GM21723 (cell line): ENCODE data around the gene SEC31A.
A peak's percentile ranks its signal among the peaks of the same experiment; 100 is the strongest.
"Not testable (repeated sequence)": the region's sequence is repeated elsewhere in the genome, so short reads cannot be mapped to it uniquely, and the experiment has no call there.

Experiments used
- ATAC-seq: cut with Tn5 transposase; IDR thresholded peaks from one replicate; pipeline ENCODE4 v1.9.1; 2021; ENCODE audit warnings: mild to moderate bottlenecking, moderate library complexity; ENCODE audit not compliant: unreplicated experiment

The SEC31A gene

DNA sequence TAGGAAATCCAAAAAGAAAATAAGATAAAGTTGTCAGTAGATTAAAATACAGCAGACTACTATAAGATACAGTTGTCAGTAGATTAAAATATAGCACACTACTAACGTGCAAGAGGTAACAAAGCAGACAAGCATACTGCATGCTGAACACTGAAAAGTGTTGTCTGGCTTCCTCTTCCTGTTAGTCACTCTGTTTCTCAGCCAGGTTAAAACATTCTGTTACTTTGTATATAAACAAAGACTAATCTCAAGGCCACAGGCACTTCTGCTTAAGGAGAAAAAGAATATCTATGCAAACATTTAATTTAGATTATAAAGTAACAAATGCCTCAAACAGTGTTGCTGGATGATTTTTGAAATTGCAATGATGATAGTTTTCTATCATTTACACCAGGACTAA is 51.3 kb downstream of the SEC31A start:
- ATAC-seq = no peak

DNA sequence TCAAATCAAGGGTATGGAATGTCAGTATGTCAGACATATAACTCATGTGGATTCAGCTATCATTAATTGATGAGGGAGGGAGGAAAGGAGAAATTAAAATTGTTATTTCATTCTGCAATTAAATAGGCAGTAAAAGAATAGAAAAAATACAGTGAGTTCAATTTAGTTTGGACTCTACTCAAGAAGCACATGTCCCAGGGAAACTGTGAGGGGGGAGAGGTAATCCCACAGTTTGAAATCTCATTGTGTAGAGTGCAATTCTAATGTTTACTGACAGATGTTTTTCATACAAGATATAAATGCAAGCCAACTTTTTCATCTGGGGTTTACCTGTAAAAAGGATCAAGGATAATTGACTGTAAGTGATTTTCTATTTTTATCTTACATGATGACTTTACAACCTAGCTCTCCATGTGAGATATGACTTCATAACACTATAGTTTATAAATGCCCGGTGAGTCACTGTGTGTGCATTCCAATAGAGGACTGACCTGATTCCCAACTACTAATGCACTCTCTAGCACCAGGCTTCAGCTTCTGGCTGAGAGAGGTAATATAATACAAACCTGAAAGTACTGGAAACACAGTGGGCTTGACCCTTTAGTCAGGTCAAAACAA is 57.1 kb downstream of the SEC31A start:
- ATAC-seq = no peak

DNA sequence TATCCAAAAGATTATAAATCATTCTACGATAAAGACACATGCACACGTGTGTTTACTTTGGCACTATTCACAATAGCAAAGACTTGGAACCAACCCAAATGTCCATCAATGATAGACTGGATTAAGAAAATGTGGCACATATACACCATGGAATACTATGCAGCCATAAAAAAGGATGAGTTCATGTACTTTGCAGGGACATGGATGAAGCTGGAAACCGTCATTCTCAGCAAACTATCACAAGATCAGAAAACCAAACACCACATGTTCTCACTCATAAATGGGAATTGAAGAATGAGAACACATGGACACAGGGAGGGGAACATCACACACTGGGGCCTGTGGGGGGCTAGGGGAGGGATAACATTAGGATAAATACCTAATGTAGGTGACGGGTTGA is 57.9 kb downstream of the SEC31A start:
- not testable (repeated sequence) for ATAC-seq

DNA sequence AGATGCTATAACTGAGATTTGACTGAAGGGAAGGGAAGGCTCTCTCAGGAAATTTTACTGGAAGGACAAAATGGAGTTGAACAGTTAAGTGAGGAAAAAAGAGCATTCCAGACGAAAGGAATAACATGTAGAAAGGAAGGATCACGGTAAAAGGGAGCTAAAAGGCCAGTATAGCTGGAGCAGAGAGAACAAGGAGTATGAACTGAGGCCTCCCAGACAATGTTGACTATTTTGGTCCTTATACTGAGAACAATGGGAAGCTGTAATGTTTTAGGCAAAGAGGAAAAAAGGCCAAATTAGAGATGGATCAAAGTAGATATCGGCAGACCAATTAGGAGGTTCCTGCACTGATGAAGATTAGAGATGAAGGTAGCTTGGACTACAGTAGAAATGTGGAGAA is 65.5 kb downstream of the SEC31A start:
- ATAC-seq = no peak

DNA sequence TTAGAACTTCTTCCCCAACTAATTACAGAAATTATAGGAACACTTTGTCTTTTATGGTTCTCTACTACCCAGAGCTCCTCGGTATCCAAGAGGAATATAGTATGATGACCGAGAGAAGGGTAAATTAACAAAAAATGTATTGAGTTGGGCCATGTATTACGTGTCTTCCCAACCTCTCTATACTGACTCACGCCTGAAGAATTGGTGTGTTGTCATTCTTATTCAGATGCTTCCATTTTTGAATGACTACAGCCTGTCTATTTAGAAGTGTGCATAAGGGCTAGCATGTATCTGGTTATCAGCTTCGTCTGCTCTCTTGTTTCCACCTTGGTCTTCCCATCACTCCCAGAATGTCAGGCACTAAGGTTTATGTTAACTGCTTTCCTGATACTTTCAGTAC is 67.9 kb downstream of the SEC31A start:
- ATAC-seq = no peak

DNA sequence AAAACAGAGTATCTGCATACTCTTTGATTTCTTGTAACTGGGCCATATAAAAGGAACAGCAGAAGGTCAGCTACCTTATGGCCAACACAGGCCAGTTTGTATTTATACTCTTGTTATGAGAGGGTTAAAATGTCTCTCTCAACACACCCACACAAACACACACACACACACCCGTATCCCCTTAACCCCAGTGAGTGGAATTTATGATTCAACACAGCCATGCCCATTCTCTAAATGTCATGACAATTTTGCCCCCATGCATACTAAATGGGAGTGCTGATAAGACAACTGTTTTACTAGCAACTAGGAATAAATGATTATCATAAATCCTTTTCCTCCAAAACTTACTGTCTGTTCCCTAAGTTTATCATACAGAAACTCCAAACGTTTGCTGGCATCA is 70.3 kb downstream of the SEC31A start:
- no peak for ATAC-seq

DNA sequence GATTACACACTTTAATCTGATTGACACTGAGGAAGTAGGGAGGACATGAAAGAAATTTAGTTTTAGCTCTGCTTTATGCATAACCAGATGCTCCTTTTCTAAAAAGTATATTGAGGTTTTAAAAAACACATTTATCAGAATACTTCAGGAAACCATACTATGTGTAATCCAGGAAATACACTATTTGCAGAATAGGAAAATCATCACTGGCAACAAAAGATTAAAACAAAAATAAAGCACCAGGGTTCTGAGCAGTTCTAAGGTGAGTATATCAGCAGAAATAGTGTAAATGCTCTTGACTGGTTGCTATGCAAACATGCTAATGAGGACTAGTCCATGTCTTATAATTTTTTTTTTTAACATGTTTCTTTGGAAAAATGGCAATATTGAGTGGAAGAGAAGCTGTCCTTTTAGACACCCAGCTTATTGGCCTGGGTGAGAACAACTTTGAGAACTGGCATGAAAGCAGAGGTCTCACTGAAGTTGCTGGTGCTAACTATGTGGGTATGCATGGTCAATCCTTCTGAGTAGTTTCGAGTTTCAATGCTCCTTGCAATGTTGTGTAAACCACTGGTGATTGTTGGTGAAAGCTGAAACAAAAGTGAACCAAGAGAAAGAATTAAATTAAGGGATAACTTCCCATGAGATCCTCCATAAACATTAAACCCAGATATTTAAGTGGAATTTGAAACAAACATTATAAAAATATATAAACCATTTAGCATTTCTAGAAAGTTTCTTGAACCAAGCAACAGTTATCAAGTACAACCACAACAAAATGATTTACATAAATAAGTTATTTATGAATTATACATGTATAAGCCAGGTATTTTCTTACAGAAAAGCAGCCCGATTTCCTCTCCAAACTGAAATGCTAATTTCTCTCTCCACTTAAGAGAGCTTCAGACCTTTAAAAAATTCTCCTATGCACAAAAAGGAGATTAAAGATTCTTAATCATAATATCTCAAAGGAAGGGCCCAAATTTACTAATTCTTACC is 72.0 kb downstream of the SEC31A start:
- ATAC-seq = no peak

DNA sequence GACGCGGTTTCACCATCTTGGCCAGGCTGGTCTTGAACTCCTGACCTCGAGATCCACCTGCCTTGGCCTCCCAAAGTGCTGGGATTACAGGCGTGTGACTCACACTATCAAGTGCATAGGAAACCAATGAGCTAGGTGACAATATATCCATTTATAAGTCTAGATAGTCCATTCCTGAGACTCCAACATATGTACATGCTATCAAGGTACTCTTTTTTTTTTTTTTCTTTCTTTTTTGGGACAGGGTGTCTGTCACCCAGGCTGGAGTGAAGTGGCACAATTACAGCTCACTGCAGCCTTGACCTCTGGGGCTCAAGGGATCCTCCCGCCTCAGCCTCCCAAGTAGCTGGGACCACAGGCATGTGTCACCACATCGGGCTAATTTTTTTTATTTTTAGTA is 74.1 kb downstream of the SEC31A start:
- not testable (repeated sequence) for ATAC-seq

DNA sequence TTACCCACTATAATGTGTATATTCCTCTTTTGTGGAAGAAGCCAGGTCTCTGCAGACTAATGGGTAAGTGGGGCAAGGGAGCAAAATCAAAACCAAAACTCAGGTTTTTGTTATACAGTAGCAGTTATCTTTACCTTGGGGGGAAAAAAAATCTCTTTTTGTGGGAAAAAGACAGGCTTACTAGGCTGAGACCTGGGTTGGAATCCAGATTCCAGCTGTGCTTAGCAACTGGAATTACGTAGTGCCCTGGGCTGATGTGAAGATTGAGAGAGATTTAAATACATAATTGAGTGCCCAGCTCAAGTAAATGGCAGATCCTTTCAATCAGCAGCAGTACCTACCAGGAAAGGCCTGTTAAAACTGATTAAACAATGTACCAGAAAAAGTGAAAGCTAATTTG is 76.9 kb downstream of the SEC31A start:
- ATAC-seq = no peak

DNA sequence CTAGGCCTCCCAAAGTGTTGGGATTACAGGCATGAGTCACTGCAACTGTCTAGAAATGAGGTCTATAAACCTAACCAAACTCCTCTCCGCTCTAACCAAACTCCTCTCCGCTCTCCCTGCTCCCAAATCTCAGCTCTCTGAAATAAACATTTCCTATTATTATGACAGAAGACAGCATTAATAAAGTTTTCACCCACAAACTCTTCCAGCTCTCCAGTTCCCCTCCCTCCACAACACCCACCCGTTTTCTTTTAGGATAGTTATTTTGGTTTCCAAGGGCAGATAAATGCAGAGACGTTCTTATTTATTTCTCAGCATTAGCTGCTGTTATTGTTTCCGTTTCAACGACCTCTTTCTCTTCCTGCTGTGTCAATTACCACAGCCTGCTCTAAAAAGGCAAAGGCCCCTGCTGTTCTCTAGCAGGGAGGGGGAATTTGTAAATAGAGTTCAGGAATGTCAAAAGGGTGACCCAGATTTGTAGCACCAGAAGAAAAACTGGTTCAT is 79.1 kb downstream of the SEC31A start:
- no peak for ATAC-seq

DNA sequence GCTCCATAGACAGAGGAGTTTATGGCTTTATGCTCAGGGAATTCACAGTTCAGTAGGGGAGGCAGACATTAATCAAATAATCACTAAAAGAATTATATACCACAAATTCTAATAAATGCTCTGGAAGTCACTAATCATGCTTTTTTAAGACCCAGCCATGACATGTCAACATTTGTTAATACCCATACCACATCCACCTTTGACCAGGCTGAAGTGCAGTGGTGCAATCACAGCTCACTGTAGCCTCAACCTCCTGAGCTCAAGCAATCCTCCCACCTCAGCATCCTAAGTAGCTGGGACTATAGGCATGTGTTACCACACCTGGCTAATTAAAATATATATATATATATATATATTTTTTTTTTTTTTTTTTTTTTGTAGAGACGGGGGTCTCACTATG is 79.6 kb downstream of the SEC31A start:
- ATAC-seq = no peak

DNA sequence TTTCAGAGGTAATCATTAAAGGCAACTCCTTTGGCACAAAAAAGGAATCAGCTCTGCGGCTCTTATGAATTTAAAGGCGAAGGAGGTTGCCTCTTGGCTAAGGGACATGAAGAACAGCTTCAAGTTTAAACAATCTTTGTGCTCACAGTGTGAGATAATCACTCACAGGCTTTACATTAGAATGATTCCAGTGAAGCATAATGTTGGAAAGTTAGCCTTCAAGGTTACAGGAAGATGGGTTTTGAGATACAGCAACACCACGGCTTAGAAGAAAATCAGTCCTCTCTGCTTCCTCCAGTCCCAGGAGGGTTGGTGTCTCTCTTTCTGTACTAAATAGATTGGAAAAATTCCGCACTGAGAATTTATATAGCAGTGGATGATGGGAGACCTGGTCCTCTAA is 80.8 kb downstream of the SEC31A start:
- ATAC-seq = no peak

DNA sequence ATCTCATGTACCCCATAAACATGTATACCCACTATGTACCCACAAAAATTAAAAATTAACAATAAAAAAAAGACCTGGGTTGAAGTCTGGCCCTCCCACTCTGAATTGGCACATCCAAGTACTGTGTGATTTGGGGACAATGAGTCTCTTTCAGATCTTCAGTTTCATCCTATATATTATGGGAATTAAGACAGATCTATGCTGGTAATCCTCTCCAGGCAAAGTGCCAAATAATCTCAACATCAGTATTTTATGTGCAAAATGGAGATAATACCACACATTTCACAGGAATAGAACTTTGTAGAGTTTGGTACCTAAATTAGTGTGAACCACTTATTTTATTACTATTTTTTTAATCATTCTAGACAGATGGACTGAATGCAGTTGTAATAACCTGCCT is 81.3 kb downstream of the SEC31A start:
- ATAC-seq = no peak

DNA sequence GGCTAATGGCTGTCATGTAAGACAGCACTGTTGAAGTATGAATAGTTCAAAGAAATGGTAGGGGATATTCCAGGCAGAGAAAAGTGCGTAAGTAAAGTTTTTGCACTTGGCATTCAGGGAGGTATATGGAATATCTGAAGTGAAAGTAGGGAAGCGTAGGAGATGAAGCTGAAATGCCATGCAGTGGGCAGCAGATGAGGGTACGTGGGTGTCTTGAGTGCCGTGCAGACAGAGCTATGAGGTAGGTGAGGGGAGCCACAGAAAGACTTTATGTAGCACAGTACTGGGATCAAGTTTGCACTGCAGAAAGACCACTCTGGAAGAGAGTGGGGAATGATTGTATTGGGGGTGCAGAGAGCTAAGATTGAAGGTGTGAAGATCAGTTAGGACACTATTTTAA is 87.2 kb downstream of the SEC31A start:
- no peak for ATAC-seq

DNA sequence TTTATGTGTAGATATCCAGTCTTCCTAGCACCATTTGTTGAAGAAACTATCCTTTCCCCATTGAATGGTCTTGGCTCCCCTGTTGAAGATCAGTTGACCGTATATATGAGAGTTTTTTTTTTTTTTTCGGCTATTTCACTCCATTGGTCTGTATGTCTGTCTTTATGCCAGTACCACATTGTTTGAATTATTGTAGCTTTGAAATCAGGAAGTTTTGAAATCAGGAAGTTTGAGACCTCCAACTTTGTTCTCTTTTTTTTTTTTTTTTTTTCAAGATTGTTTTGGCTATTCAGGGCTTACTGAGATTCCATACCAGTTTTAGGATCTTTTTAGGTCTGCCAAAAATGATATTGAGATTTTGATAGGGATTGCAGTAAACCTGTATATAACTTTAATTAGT is 88.0 kb downstream of the SEC31A start:
- no peak for ATAC-seq

DNA sequence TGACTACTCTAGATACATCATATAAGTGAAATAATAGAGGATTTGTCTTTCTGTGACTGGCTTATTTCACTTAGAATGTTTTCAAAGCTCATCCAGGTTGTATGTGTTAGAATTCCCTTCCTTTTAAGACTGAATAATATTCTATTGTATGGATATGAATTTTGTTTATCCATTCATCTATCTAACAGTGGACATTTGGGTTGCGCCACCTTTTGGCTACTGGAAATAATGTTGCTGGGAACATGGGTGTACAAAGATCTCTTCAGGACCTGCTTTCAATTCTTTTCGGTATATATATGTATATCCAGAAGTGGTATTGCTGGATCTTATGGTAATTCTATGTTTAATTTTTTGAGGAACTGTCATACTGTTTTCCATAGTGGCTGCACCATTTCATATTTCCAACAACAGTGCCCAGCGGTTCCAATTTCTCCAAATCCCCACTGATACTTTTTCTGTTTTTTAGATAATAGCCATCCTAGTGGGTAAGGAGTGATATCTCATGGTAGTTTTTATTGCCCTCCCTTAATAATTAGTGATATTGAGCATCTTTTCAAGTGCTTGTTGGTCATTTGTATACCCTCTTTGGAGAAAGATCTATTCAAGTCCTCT is 88.9 kb downstream of the SEC31A start:
- no peak for ATAC-seq

DNA sequence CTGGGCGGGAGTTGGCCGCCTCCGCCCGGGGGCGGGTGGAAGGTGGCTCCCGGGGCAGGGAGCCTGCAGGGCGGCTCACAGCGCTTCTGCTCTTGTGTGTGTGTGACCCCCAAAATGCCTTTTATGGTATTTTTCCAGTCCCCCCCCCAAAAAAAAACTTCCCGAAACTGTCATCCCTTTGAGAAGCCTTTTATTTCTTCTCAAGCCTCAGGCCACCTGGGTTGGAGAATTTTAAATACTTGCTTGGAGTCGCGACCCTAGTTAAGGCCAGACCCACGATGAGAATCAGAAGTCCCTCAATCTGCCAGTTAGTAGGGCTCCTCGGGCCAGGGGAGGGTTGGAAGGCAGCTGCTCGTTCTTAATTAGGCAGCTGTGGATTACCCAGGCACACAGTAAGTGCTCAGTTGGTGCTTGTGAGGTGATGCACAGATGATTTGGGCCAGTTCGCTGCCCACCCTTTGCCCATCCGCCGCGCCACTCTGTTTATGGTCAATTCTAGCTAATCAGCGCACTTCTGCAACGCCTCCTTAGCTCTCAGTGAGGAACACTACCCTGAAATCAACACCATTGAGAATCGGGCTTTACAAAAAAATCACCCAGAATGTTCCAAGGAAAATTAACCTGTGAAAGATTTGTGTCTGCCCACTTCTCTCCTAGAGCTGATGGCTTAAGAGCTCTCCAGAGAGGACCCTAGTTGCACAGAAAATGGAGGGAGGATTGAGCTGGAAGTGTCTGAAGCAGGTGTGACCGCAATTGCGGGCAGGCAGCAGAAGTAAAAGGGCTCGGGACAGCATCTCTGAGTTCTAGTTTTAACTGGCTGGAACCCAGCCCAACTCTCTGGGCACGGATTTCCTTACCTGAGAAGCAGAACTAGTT is 91.7 kb downstream of the SEC31A start:
- peak; percentile 24 for ATAC-seq

DNA sequence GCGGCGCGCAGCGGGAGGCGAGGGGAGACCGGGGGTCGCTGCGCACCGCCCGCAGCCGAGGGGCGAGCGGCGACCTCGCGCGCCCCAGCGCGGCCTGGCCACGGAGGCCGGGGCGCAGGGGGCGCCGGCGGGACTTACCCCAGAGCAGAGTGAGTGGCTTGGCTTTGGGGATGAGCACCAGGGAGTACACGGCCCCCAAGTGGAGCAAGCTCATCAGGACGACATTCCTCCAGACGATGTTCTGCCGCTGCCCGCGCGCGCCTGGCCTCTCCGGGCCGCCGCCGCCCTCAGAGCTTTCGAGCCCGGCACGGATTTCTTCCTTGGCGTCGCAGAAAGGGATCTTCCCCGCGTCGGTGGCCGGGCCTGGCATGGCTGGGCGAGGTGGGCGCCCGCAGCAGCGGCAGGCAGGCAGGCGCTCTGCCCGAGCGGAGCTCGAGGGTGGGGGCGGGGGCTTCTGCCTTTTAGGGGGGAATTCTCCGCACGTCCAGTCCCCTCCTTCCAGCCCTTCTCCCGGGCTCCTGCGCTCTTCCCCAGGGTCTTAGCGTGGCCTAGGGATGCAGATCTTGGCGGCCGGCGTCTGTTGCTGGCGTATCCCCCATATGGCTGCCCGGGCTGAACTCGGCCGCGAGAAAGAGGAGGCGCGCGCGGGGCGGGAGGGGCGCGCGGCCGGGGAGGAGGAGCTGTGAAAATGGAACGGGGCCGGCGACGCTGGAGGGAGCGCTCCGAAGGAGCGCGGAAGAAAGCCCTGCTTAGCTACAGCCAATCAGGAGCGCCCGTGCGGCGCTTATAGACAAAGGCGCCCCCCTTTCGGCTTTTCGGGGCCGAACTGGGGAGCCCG is 92.6 kb downstream of the SEC31A start, which contains the start of gene SCD5:
TSS of gene SCD5 (minus strand) at position 629 of the 838 bp plus-strand sequence. CDS start at position 370, 259 bp downstream.
- peak; percentile 91 for ATAC-seq

DNA sequence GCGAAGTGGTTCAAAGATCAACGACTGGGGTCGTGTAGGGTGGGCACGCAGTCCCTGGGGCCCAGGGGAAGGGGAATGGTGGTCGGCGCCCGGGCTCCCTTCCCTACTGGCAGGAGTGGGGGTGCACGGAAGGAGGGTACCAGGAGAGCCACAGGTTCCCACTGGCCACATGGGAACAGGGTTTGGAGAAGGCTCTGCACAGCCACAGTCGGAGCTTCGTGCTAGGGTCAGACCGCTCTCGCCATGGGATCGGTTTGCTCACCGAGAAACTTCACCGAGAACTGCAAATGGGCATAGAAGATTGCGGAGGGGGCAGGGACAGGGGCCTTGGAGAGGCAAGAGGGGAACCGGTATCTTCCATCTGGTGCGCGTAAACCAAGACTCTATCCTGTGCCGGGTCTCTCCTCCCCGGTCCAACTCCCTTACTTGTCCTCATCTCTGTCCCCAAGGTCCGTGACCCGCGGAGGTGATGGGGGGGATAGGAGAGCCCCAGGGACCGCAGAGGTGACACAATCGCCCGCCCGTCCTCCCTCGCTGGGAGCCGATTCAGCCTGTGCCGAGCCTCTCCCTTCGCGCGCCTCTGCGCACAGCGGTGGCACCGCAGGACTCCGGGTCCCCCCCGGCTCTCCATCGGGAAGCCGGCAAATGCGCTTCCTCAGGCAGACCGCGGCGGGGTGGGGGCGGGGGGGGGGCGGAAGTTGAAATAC is 93.4 kb downstream of the SEC31A start:
- no peak for ATAC-seq
